Panc1 (cell line): ENCODE measurements around the gene CC2D1B.

ENCODE experiments used
- SIN3A ChIP-seq: IDR thresholded peaks from 2 replicates; pipeline ENCODE4 v1.6.1; 2012; ENCODE audit warnings: low read depth, mild to moderate bottlenecking, low read length, moderate library complexity, borderline replicate concordance; ENCODE audit not compliant: insufficient read depth
- TCF7L2 ChIP-seq: IDR thresholded peaks from 2 replicates; pipeline ENCODE4 v1.6.1; 2011; ENCODE audit warnings: mild to moderate bottlenecking, low read depth, low read length, inconsistent platforms
- TF ChIP-seq, protein P1 (sequence below): fragments of 450-650 bp; IDR thresholded peaks from 2 replicates; pipeline ENCODE4 v1.5.1; 2017; ENCODE audit warnings: mild to moderate bottlenecking

DNA sequence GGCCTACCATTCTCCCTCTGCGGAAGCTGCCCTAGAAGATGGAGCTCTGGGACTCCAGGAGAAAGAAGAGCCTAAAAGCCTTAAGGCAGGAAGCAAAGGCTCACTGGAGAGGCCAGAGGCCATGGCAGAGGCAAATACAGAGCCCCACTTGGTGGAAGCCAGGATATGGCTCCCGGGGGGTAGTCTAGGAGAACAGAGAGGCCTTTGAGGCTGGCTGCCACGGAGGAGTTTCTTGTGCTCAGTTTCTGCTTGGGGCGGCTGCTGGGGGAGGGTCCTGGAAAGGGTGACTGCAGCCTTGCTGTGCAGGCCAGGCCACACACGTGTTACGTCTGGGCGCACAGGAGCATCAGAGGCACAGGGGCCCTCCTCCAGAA is 5.4 kb downstream of the CC2D1B start:
- TF ChIP-seq, protein P1, sequence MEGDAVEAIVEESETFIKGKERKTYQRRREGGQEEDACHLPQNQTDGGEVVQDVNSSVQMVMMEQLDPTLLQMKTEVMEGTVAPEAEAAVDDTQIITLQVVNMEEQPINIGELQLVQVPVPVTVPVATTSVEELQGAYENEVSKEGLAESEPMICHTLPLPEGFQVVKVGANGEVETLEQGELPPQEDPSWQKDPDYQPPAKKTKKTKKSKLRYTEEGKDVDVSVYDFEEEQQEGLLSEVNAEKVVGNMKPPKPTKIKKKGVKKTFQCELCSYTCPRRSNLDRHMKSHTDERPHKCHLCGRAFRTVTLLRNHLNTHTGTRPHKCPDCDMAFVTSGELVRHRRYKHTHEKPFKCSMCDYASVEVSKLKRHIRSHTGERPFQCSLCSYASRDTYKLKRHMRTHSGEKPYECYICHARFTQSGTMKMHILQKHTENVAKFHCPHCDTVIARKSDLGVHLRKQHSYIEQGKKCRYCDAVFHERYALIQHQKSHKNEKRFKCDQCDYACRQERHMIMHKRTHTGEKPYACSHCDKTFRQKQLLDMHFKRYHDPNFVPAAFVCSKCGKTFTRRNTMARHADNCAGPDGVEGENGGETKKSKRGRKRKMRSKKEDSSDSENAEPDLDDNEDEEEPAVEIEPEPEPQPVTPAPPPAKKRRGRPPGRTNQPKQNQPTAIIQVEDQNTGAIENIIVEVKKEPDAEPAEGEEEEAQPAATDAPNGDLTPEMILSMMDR, result no peak
- TF ChIP-seq TCF7L2 (no peak), SIN3A (no peak)
